ENCODE data around the gene IL5.

Gene IL5

GRCh38 chr5:132499440-132500243 is 43.7 kb downstream of the IL5 start:
- no peak for TF ChIP-seq FOXM1 (IDR thresholded peaks at IDR 0.05; ENCODE audit: borderline replicate concordance, low read depth)
- TF ChIP-seq EGR1 (IDR thresholded peaks at IDR 0.05) = no peak
- TF ChIP-seq NFIC (IDR thresholded peaks at IDR 0.05) = no peak
- no peak for TF ChIP-seq REST (IDR thresholded peaks at IDR 0.05; ENCODE audit: low read depth)
- TF ChIP-seq TEAD4 (IDR thresholded peaks at IDR 0.05) = no peak
- no peak for TF ChIP-seq USF1 (IDR thresholded peaks at IDR 0.05)
- no peak for TF ChIP-seq TAF1 (IDR thresholded peaks at IDR 0.05; ENCODE audit: low read depth)
- no peak for TF ChIP-seq TCF12 (IDR thresholded peaks at IDR 0.05; ENCODE audit: low read depth)
- no peak for TF ChIP-seq CREB1 (IDR thresholded peaks at IDR 0.05; ENCODE audit: low read depth)
- TF ChIP-seq, protein P1, sequence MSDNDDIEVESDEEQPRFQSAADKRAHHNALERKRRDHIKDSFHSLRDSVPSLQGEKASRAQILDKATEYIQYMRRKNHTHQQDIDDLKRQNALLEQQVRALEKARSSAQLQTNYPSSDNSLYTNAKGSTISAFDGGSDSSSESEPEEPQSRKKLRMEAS (IDR thresholded peaks at IDR 0.05) = no peak
- TF ChIP-seq RAD21 (IDR thresholded peaks at IDR 0.05; ENCODE audit: low read depth) = no peak
- TF ChIP-seq ZBTB7A (IDR thresholded peaks at IDR 0.05; ENCODE audit: low read depth) = no peak
- no peak for TF ChIP-seq CEBPB (IDR thresholded peaks at IDR 0.05)
- no peak for TF ChIP-seq EP300 (IDR thresholded peaks at IDR 0.05; ENCODE audit: borderline replicate concordance)

- TF ChIP-seq TEAD4 (IDR thresholded peaks at IDR 0.05) = no peak
- TF ChIP-seq, protein P1 (IDR thresholded peaks at IDR 0.05) = no peak
- TF ChIP-seq ZBTB7A (IDR thresholded peaks at IDR 0.05; ENCODE audit: low read depth) = no peak
- TF ChIP-seq RAD21 (IDR thresholded peaks at IDR 0.05; ENCODE audit: low read depth) = no peak
- TF ChIP-seq CREB1 (IDR thresholded peaks at IDR 0.05; ENCODE audit: low read depth) = no peak
- no peak for TF ChIP-seq YY1 (IDR thresholded peaks at IDR 0.05; ENCODE audit: low read depth)
- no peak for TF ChIP-seq TCF12 (IDR thresholded peaks at IDR 0.05; ENCODE audit: low read depth)
- TF ChIP-seq REST (IDR thresholded peaks at IDR 0.05; ENCODE audit: low read depth) = no peak
- TF ChIP-seq FOXM1 (IDR thresholded peaks at IDR 0.05; ENCODE audit: borderline replicate concordance, low read depth) = no peak
- TF ChIP-seq NFIC (IDR thresholded peaks at IDR 0.05) = no peak
- TF ChIP-seq USF1 (IDR thresholded peaks at IDR 0.05) = no peak
- no peak for TF ChIP-seq CEBPB (IDR thresholded peaks at IDR 0.05)
- no peak for TF ChIP-seq TAF1 (IDR thresholded peaks at IDR 0.05; ENCODE audit: low read depth)
- no peak for TF ChIP-seq EP300 (IDR thresholded peaks at IDR 0.05; ENCODE audit: borderline replicate concordance)
- no peak for TF ChIP-seq EGR1 (IDR thresholded peaks at IDR 0.05)
These were observed 44.5 kb downstream of the IL5 start for GRCh38 chr5:132498686-132499271.

DNA sequence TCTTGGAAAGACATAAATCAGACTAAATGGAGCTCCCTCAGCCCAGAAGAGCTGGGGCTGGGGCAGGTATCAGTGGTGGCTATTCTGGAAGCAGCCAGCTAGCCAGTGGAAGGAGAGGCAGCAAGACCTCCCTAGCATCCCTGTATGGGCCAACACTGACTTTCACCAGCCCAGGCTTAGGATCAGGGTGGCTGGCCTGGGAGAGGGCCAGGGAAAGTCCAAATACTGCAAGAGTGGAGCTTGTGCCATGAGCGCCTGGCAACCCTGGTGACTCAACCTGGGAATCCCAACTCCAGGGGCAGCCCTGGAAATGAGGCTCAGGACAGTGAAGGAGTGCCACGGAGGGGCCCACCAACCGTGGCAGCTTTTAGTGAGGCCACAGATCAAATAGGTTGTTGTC is 45.2 kb downstream of the IL5 start:
- TF ChIP-seq ZBTB7A (IDR thresholded peaks at IDR 0.05; ENCODE audit: low read depth) (no peak), USF1 (IDR thresholded peaks at IDR 0.05) (no peak), FOXM1 (IDR thresholded peaks at IDR 0.05; ENCODE audit: borderline replicate concordance, low read depth) (no peak), CREB1 (IDR thresholded peaks at IDR 0.05; ENCODE audit: low read depth) (no peak), EP300 (IDR thresholded peaks at IDR 0.05; ENCODE audit: borderline replicate concordance) (no peak), TCF12 (IDR thresholded peaks at IDR 0.05; ENCODE audit: low read depth) (no peak), CEBPB (IDR thresholded peaks at IDR 0.05) (no peak), NFIC (IDR thresholded peaks at IDR 0.05) (no peak), TEAD4 (IDR thresholded peaks at IDR 0.05) (no peak), REST (IDR thresholded peaks at IDR 0.05; ENCODE audit: low read depth) (no peak), EGR1 (IDR thresholded peaks at IDR 0.05) (no peak)

Data from Ishikawa (cell line).